HepG2 (cell line): Measurements from ENCODE around the gene KCNQ2. TPM values are rescaled to one million over a fixed set of nuclear protein-coding genes. Genes with fewer than 3 reads are reported as not detected.

Experiments
- DDIT3 ChIP-seq: sonication (generic); formaldehyde crosslinking; IDR thresholded peaks from 2 replicates; pipeline ENCODE4 v1.4.0; 2020; ENCODE audit warnings: mild to moderate bottlenecking, missing genetic modification reagents
- EED ChIP-seq: sonication (generic); formaldehyde crosslinking; IDR thresholded peaks from 2 replicates; pipeline ENCODE4 v1.5.0; 2020; ENCODE audit warnings: mild to moderate bottlenecking, missing genetic modification reagents
- FOSL2 ChIP-seq: sonication (generic); formaldehyde crosslinking; IDR thresholded peaks from 2 replicates; pipeline ENCODE4 v1.4.0; 2020; ENCODE audit warnings: missing genetic modification reagents
- FOXA1 ChIP-seq, 2 experiments: fragments of 450-650 bp in 1 of 2; sonication (generic) in 1 of 2; formaldehyde crosslinking in 1 of 2; IDR thresholded peaks; 2 replicates each; pipeline versions ENCODE4 v1.4.0 to v1.6.1; 2016 to 2020; ENCODE audit warnings: missing genetic modification reagents in 1 of 2
- HNRNPLL ChIP-seq: fragments of 200-400 bp; formaldehyde crosslinking; IDR thresholded peaks from 2 replicates; pipeline ENCODE4 v1.6.1; 2017; ENCODE audit warnings: mild to moderate bottlenecking, low read depth, low read length; ENCODE audit not compliant: poor library complexity, severe bottlenecking
- MAX ChIP-seq: IDR thresholded peaks from 2 replicates; pipeline ENCODE4 v1.6.1; 2012; ENCODE audit warnings: inconsistent platforms
- MLLT10 ChIP-seq: sonication (generic); formaldehyde crosslinking; IDR thresholded peaks from 2 replicates; pipeline ENCODE4 v1.4.0; 2020; ENCODE audit warnings: missing genetic modification reagents
- MLX ChIP-seq: IDR thresholded peaks from 2 replicates; pipeline ENCODE4 v1.6.1; 2016
- NFIB ChIP-seq: sonication (generic); formaldehyde crosslinking; IDR thresholded peaks from 2 replicates; pipeline ENCODE4 v1.9.0; 2021; ENCODE audit warnings: missing genetic modification reagents, mild to moderate bottlenecking, borderline replicate concordance
- PRDM4 ChIP-seq: sonication (generic); formaldehyde crosslinking; IDR thresholded peaks from 2 replicates; pipeline ENCODE4 v1.9.0; 2021; ENCODE audit warnings: missing genetic modification reagents, borderline replicate concordance
- PRMT3 ChIP-seq: sonication (generic); formaldehyde crosslinking; IDR thresholded peaks from 2 replicates; pipeline ENCODE4 v1.8.1; 2022; ENCODE audit warnings: low read depth, mild to moderate bottlenecking, moderate library complexity, missing genetic modification reagents, borderline replicate concordance
- RXRA ChIP-seq: sonication (generic); formaldehyde crosslinking; IDR thresholded peaks from 2 replicates; pipeline ENCODE4 v1.5.1; 2020; ENCODE audit warnings: missing genetic modification reagents
- TAF15 ChIP-seq: fragments of 200-400 bp; formaldehyde crosslinking; IDR thresholded peaks from one replicate; pipeline ENCODE4 v1.6.1; 2018; ENCODE audit warnings: mild to moderate bottlenecking, low read depth, low read length; ENCODE audit not compliant: poor library complexity, severe bottlenecking
- TP53 ChIP-seq: sonication (generic); formaldehyde crosslinking; conservative IDR thresholded peaks from 2 replicates; pipeline ENCODE4 v1.4.0; 2020; ENCODE audit warnings: missing genetic modification reagents
- ZFX ChIP-seq: sonication (generic); formaldehyde crosslinking; IDR thresholded peaks from 2 replicates; pipeline ENCODE4 v1.4.0; 2020; ENCODE audit warnings: mild to moderate bottlenecking, low read depth, missing genetic modification reagents, moderate library complexity
- ZNF280B ChIP-seq: sonication (generic); formaldehyde crosslinking; IDR thresholded peaks from 2 replicates; pipeline ENCODE4 v1.5.0; 2020; ENCODE audit warnings: missing genetic modification reagents, mild to moderate bottlenecking, borderline replicate concordance
- ZNF281 ChIP-seq: sonication (generic); formaldehyde crosslinking; IDR thresholded peaks from 2 replicates; pipeline ENCODE4 v1.4.0; 2020; ENCODE audit warnings: missing genetic modification reagents, borderline replicate concordance
- ZNF317 ChIP-seq: sonication (generic); formaldehyde crosslinking; IDR thresholded peaks from 2 replicates; pipeline ENCODE4 v1.5.0; 2020; ENCODE audit warnings: mild to moderate bottlenecking, missing genetic modification reagents
- ZNF543 ChIP-seq: sonication (generic); formaldehyde crosslinking; IDR thresholded peaks from 2 replicates; pipeline ENCODE4 v1.4.0; 2020; ENCODE audit warnings: mild to moderate bottlenecking, missing genetic modification reagents
- polyA plus RNA-seq, 8 experiments: library from polyadenylated mRNA; depleted of rRNA in 3 of 8; stranded (reverse) in 7 of 8; unstranded in 1 of 8; fragments of >200 nt; fragmentation: Illumina TruSeq in 4 of 8; extraction: Trizol in 4 of 8; gene quantifications; 2 replicates each; pipeline versions ENCODE4 v1.2.1 to v1.2.3, GENCODE V29; 2011 to 2016; ENCODE audit warnings: low read depth in 4 of 8, missing spikeins in 1 of 8, mixed read lengths in 1 of 8; ENCODE audit not compliant: insufficient read depth in 1 of 8
- total RNA-seq, 5 experiments: library from RNA; depleted of rRNA; stranded (reverse); fragments of >200 nt; fragmentation: Illumina TruSeq; extraction: Trizol; gene quantifications; 2 replicates each; pipeline ENCODE4 v1.2.3, GENCODE V29; 2016; ENCODE audit warnings: low read depth in 1 of 5

The KCNQ2 gene
- total and polyA plus RNA-seq, 2 of the 13 experiments (the other 11 are each of a cell fraction or from before 2014, with no cell fraction given): not detected

GRCh38 chr20:63497946-63498935 is 25.8 kb upstream of the KCNQ2 start (continued):
- TF ChIP-seq ZNF317 (CRISPR knock-in tag): no peak
- TF ChIP-seq EED (CRISPR knock-in tag): peak; percentile 82; the same call in 1 of the 2 replicates
- TF ChIP-seq FOXA1 (IDR thresholded peaks at IDR 0.05): no peak
- no peak for TF ChIP-seq FOXA1 (CRISPR knock-in tag; IDR thresholded peaks at IDR 0.05)
- no peak for TF ChIP-seq RXRA (CRISPR knock-in tag)
- TF ChIP-seq ZNF280B: no peak
- TF ChIP-seq MLLT10 (CRISPR knock-in tag): no peak
- no peak for TF ChIP-seq TP53
- TF ChIP-seq MAX: no peak
- no peak for TF ChIP-seq ZNF543 (CRISPR knock-in tag)
- peak; percentile 94 for TF ChIP-seq FOSL2 (CRISPR knock-in tag)
- peak; percentile 46 for TF ChIP-seq TAF15
- TF ChIP-seq PRDM4 (CRISPR knock-in tag): no peak
- TF ChIP-seq PRMT3 (CRISPR knock-in tag): no peak
- TF ChIP-seq DDIT3 (CRISPR knock-in tag): no peak
- TF ChIP-seq ZFX (CRISPR knock-in tag): peak; percentile 5; the same call in 1 of the 2 replicates
- peak; percentile 42 for TF ChIP-seq HNRNPLL
- TF ChIP-seq NFIB (CRISPR knock-in tag): no peak
- TF ChIP-seq MLX (CRISPR knock-in tag): no peak
- TF ChIP-seq ZNF281: peak; percentile 74
